ENCODE data around the gene PLAU.
"Not testable (repeated sequence)": the region's sequence is repeated elsewhere in the genome, so short reads cannot be mapped to it uniquely, and the experiment has no call there.

PLAU gene

GRCh38 chr10:73898730-73899410 lies 12.1 kb upstream of the PLAU start:
- DNase-seq = no peak

- no peak for DNase-seq
Observed at GRCh38 chr10:73899423-73899822, 11.5 kb upstream of the PLAU start.

GRCh38 chr10:73900064-73900463 lies 10.9 kb upstream of the PLAU start:
- DNase-seq = no peak

DNA sequence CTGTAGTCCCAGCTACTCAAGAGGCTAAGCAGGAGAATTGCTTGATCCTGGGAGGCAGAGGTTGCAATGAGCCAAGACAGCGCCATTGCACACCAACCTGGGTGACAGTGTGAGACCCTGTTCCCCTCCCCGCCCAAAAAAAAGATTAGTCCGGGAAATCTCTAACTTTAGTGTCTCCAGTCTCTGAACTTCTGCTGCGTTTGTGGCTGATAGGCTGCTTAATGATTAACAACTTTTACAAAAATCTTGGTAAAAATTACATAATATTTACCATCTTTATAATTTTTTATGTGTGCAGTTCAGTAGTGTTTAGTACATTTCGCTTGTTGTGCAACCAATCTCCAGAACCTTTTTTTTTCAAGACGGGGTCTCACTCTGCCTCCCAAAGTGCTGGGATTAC lies 9.7 kb upstream of the PLAU start:
- DNase-seq = no peak

DNA sequence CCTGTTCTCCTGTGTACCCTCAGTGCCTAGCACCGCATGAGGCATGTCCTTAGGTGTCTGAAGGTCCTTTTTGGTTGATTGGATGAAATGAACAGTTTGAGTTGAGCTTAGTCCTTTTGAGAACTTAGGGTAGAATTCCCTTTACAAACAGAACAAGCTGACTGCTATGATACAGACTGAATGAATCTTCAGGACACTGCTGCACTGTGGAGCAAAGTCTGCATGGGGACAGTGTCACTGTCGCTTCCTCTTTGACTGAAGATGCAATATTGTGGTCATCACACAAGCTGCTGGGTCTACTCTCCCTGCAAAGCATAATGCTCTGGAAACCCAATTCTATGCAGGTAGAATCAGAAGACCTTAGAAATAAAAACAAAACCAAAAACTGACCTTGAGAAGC lies 8.6 kb upstream of the PLAU start:
- no peak for DNase-seq

GRCh38 chr10:73905256-73906020 lies 5.5 kb upstream of the PLAU start:
- no peak for DNase-seq

DNA sequence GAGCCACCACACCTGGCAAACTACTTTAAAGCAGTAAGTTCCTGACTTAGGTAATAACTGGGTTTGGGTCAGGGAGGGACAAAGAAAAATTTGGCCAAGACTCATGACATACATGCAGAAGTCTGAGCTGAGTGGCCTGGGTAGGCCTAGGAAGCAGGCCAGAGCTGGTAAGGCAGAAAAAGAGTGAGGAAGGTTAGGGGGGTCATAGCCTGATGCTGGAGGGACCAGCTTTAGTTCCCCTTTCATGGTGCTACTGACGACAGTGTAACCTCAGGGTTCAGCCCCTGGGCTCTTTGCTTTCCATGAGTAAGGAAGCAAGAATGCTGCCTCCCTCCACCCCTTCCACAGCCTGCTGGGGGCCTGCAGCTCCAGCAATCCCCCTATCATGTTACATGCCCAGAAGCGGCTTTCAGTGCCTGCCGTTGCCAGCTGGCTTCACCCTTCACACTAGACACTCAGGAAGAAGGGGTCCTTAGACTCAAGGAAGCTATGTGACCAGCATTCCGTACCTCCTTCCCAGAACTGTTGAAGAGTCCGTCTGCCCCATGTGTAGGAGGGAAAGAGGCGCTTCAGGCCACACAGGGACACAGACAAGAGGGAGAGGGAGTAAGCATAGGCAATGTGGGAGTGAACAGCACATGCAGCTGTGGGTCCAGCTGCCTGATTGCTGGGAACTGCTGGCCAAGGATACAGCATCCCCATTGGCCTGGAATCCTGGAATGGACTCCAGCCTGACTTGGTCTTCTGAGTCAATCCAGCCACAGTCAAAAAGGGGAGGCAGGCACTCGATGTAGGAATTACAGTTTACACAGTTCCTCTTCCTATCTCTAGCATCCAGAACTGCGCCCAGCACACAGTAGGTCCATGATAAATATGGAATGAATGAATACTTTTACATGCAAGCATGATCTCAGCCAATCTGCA lies 4.1 kb upstream of the PLAU start:
- DNase-seq = no peak

GRCh38 chr10:73907841-73908517 lies 3.0 kb upstream of the PLAU start:
- no peak for DNase-seq

GRCh38 chr10:73908853-73909539 lies 1.9 kb upstream of the PLAU start:
- no peak for DNase-seq

- DNase-seq = no peak
Observed at GRCh38 chr10:73909540-73910115, 1.3 kb upstream of the PLAU start.

- DNase-seq = no peak
Observed at GRCh38 chr10:73910401-73910763, 550 bp upstream of the PLAU start.

- DNase-seq = no peak
Observed at GRCh38 chr10:73911553-73912004, 647 bp downstream of the PLAU start.

DNA sequence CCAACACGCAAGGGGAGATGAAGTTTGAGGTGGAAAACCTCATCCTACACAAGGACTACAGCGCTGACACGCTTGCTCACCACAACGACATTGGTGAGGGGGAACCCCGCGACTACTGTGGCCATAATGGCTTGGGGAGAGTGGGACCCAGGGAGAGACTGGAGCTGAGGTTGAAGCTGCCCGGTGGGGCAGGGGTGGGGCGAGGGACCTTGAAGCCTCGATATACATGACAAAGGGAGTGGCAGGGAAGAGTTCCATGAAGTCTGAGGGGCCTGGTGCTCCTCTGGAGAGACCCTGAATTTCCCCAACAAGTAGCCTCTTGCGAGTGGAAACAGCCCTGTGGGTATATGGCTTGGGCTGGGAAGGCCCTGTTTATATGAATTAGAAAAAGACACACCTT lies 3.1 kb downstream of the PLAU start:
- DNase-seq = no peak

GRCh38 chr10:73915206-73915851 lies 4.4 kb downstream of the PLAU start:
- no peak for DNase-seq

GRCh38 chr10:73916761-73917470 lies 6.0 kb downstream of the PLAU start:
- DNase-seq = no peak

DNA sequence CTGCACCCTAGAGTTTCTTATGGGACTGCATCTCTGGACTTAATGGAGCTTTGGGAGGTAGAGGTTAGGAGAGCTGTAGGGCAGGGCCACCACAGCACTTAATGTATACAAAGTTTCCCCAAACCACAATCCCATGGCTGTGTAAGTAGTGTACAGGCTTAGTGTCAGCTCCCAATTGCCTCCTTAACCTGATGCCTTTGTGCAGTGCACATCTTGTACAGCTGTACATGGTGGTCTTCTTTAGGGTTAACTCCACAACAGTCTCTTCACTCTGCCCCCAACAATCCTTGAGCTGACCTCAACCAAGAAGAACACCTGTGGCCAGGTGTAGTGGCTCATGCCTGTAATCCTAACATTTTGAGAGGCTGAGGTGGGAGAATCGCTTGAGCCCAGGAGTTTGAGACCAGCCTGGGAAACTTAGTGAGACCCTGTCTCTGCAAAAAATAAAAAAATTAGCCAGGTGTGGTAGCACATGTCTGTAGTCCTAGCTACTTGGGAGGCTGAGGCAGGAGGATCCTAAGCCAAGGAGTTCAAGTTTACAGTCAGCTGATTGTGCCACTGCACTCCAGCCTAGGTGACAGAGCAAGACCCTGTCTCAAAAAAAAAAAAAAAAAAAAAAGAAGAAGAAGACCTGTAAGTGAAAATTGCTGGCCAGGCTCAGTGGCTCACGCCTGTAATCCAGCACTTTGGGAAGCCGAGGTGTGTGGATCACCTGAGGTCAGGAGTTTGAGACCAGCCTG lies 6.8 kb downstream of the PLAU start:
- DNase-seq = no peak

GRCh38 chr10:73919481-73919880 lies 8.5 kb downstream of the PLAU start:
- not testable (repeated sequence) for DNase-seq

- no peak for DNase-seq
Observed at GRCh38 chr10:73920089-73920488, 9.2 kb downstream of the PLAU start.

DNA sequence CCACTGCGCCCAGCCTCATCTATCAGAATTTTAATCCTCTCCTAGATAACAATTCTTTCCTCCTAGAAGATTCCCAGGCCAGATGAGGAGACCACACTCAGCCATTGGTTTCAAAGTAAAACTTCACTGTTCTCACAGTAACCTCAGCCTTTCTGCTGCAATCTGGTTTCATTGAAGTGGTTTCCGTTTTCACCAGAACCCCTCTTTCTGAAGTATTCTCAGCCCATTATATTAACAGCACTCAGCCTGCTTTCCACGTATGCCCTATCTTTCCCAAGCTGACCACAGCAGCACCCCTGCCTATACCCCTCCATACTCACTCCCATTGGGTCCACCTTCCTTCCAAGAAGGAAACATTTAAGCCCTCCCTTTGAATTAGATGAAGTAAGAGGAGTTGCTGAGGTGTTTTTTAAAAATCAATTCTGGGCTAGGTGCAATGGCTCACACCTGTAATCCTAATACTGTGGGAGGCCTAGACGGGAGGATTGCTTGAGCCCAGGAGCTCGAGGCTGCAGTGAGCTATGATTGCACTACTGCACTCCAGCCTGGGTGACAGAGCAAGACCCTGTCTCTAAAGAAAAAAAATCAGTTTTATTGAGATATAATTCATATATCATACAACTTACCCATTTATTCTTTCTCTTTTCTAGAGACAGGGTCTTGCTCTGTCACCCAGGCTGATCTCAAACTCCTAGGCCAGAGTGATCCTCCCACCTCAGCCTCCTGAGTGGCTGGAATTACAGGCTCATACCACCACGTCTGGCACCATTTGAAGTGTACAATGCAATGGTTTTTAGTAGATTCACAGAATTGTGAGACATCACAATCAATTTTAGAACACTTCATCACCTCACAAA lies 11.3 kb downstream of the PLAU start:
- no peak for DNase-seq

Data from activated naive CD4-positive, alpha-beta T cell (primary cell).